Stimulated activated naive CD4-positive, alpha-beta T cell (primary cell): ENCODE data around the gene CDHR3.
"Not testable (repeated sequence)": the region's sequence is repeated elsewhere in the genome, so short reads cannot be mapped to it uniquely, and the experiment has no call there.

Source experiments
- DNase-seq, 6 experiments: peaks; one replicate each; lab custom pipeline; 2025; lab: John Stamatoyannopoulos, UW

CDHR3 gene

GRCh38 chr7:105996860-105997737 is 34.0 kb downstream of the CDHR3 start:
- DNase-seq, result no peak

GRCh38 chr7:105999256-105999655 is 36.2 kb downstream of the CDHR3 start:
- no peak for DNase-seq

GRCh38 chr7:106001196-106001595 is 38.1 kb downstream of the CDHR3 start:
- no peak for DNase-seq

GRCh38 chr7:106001886-106002285 is 38.8 kb downstream of the CDHR3 start:
- no peak for DNase-seq

- no peak for DNase-seq
Measured at GRCh38 chr7:106003525-106004064, 40.5 kb downstream of the CDHR3 start.

GRCh38 chr7:106006906-106007305 is 43.8 kb downstream of the CDHR3 start:
- no peak for DNase-seq

GRCh38 chr7:106007796-106008195 is 44.7 kb downstream of the CDHR3 start:
- not testable (repeated sequence) for DNase-seq

- peak; percentile 67 to 79 (median 69) for DNase-seq
Measured at GRCh38 chr7:106009503-106010226, 46.6 kb downstream of the CDHR3 start.

GRCh38 chr7:106010331-106010730 is 47.3 kb downstream of the CDHR3 start:
- DNase-seq, result no peak

GRCh38 chr7:106010866-106011265 is 47.8 kb downstream of the CDHR3 start:
- DNase-seq, result no peak

GRCh38 chr7:106012184-106012583 is 49.1 kb downstream of the CDHR3 start:
- no peak for DNase-seq

GRCh38 chr7:106012935-106013439 is 49.9 kb downstream of the CDHR3 start:
- DNase-seq, result no peak

- DNase-seq, result no peak
Measured at GRCh38 chr7:106015381-106016218, 52.5 kb downstream of the CDHR3 start.

- no peak for DNase-seq
Measured at GRCh38 chr7:106016331-106016730, 53.3 kb downstream of the CDHR3 start.

- DNase-seq, result no peak
Measured at GRCh38 chr7:106017657-106018056, 54.6 kb downstream of the CDHR3 start.

GRCh38 chr7:106018566-106019469 is 55.8 kb downstream of the CDHR3 start:
- DNase-seq, result no peak

- no peak for DNase-seq
Measured at GRCh38 chr7:106019470-106019820, 56.4 kb downstream of the CDHR3 start.

- peak in 1 of 6 experiments; percentile 30 for DNase-seq
Measured at GRCh38 chr7:106021151-106022067, 58.3 kb downstream of the CDHR3 start.

GRCh38 chr7:106022193-106022821 is 59.2 kb downstream of the CDHR3 start:
- peak; percentile 69 to 97 (median 86) for DNase-seq
